Left lobe of liver (tissue), 2 donors: ENCODE results near the gene DYNLRB1. TPM values are rescaled to one million over a fixed set of nuclear protein-coding genes. Genes with fewer than 3 reads are reported as not detected.

ENCODE experiments used
- ATAC-seq: fragments of 200-7000 bp; cut with Tn5 transposase; one replicate; pipeline ENCODE4 v1.9.1; 2020; ENCODE audit warnings: mild to moderate bottlenecking, moderate library complexity
- DNase-seq: peaks from one replicate; pipeline ENCODE4 v3.0.0-alpha.2; 2020; ENCODE audit warnings: low spot score
- total RNA-seq: library from RNA; stranded (reverse); gene quantifications from one replicate; pipeline ENCODE4 v1.2.1, GENCODE V29; 2021
- donor health status: DM: no; HTN: no; CAD: no; lungs with moderate emphysema.
- donor health status: DM: no; HTN: yes; CAD: no.

DYNLRB1 gene
- total RNA-seq, 1 donor from 2014 or later, result 34.6 TPM

DNA sequence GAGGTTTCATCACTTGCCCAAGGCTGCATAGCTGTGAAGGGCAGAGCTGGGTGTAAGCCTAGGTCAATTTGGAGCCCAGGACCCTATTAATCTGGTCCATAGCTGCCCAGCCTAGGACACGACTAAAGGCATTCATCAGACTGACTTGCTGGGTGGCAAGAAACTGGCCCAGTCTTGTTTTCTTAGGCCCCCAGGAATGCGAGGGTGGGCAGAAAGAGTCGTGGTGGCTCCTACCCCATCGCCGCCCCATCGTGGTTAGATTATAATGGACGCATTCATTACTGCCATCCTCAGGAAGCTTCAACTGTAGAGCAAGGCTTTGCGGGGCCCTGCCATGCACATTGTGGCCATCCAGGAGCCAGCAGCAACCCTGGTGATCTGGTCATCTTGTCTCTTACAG is 16.1 kb downstream of the DYNLRB1 start:
- DNase-seq, result peak; percentile 35

DNA sequence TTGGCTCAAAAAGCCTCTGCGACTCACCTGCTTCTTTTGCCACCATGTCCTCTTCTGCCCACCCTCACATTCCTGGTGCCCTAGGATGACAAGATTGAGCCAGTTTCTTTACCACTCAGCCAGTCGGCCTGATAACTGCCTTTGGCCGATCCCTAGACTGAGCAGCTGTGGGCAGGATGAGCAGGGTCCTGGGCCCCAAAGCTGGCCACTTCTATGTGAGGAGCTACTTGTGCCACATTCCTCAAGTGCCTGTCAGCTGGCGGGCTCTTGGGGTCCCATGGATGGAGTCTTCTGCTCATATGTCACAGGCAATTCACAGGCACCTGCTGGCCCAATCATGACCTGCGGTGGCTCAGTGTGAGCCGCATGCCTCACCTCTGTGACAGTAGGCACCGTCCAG is 16.5 kb downstream of the DYNLRB1 start:
- DNase-seq (no peak), ATAC-seq (no peak)

More for the DNA sequence above, 16.1 kb downstream of the DYNLRB1 start:
- ATAC-seq, result no peak

- no peak for DNase-seq
- ATAC-seq, result no peak
Observed at GRCh38 chr20:34534391-34535165, 18.4 kb downstream of the DYNLRB1 start.

- no peak for ATAC-seq
- DNase-seq, result no peak
Observed at GRCh38 chr20:34535301-34535840, 19.1 kb downstream of the DYNLRB1 start.

- DNase-seq (no peak), ATAC-seq (no peak)
Observed at GRCh38 chr20:34535857-34536256, 19.6 kb downstream of the DYNLRB1 start.

- ATAC-seq, result peak; percentile 53
- peak; percentile 60 for DNase-seq
Observed at GRCh38 chr20:34536798-34537394, 20.7 kb downstream of the DYNLRB1 start.

- ATAC-seq (no peak), DNase-seq (no peak)
Observed at GRCh38 chr20:34537651-34538050, 21.4 kb downstream of the DYNLRB1 start.

DNA sequence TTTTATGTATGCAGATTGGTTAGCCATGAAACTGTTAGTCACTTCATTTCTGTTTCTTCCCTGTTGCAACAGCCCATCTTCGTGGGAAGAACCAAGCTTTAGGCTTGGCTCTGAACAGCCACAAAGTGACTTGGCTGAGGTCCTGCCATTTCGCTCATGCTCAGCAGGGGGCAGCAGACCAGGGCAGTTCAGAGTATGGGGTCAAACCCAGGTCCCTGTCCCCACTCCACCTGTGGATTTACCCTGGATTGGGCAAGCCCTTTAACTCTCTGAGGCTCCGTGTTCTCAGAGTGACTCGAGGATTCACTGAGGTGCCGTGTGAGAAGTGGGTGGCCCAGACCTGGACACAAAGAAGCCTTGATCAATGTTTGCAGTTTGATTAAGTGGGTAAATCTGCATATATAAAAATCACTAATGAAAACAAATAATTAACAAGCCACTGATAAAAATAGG is 22.5 kb downstream of the DYNLRB1 start:
- peak; percentile 84 for DNase-seq
- peak; percentile 96 for ATAC-seq

DNA sequence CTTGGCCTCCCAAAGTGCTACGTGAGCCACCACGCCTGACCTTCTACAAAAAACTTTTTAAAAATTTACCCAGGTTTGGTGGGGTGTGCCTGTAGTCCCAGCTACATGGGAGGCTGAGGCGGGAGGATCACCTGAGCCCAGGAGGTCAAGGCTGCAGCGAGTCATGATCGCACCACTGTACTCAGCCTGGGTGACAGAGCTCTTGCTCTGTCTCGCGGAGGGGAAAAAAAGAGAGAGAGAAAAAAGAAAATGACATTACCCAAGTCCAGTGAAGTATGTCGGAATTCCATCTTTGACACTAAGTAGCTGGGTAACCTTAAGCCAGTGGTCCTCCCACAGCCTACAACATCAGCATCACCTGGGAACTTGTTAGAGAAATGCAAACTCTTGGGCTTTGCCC is 23.5 kb downstream of the DYNLRB1 start:
- no peak for ATAC-seq
- DNase-seq, result no peak

- no peak for ATAC-seq
- no peak for DNase-seq
Observed at GRCh38 chr20:34540596-34541263, 24.5 kb downstream of the DYNLRB1 start.

DNA sequence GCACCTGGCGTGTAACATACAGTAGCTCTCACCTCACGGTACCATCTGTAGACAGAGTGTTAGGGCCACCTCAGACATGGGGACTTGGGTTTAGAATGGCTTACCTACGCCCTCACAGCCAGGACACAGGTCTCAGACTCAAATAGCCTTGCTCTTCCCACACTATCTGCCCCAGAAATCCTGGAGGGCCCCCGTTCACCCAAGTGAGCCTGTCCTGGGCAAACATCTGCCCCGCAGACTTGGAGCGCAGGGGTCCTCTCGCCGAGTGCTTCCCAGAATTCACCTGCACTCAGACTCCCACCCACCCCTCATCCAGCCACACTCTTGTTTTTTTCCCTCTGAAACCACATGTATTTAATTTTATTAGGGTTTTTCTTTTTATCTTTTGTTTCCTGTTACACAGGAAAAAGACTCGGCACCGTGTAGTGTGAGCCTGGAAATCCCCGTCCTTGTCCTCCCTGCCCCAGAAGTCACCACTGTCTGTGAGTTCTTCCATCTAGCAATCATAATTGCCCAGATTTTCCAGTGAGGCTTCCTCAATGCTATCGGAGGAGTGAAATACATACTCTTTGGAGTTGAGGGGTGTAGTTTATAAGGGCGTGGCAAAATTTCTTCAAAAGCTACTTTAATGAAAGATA is 25.2 kb downstream of the DYNLRB1 start:
- no peak for ATAC-seq
- DNase-seq, result no peak

DNA sequence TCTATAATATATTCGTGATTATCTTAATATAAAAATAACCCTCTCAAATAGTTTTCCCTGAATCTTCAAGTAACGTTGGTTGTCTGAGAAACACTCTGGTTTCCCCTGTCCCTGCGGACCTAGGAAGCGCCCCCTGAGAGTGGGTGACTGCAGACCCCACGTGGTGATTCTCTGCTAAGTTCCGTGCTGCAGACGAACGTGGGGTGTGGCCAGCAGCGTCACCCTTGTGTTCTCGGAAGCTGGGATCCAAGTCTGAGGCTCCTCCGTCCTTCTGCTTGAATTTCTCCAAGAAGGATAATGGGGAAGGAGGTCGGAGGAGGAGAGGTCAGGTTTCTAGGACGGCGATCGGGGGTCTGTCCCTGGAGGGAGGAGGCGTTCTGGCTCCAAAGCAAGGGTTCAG is 25.7 kb downstream of the DYNLRB1 start:
- DNase-seq, result no peak
- no peak for ATAC-seq

- DNase-seq (no peak), ATAC-seq (no peak)
Observed at GRCh38 chr20:34542439-34542838, 26.2 kb downstream of the DYNLRB1 start.

DNA sequence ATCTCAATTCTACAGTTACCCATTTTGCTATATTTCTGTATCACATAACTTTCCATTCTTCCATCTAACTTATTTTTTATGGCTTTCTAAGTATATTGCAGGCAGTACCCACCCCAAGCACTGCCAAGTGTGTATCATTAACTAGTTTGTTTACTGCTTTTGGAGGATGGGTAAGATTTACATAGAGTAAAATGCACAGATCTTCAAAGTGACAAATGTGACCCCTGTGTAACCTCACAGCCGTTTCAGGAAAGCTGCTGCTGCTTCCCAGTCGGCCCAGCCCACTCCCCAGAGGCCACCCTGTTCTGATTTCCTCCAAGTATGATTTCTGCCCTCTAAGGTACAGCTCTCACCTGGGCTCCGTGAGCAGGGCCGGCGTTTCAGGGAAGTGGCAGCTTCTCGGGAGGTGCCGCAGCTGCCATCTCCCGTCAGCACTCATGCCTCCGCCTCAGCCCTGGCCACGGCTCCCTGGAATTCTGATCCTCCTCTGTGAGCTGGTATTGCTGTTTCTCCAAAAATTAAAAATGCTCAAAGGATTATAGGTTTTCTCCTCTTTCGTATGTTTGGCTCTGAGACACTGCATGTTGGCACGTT is 27.3 kb downstream of the DYNLRB1 start:
- no peak for DNase-seq
- no peak for ATAC-seq

- DNase-seq, result no peak
- ATAC-seq, result no peak
Observed at GRCh38 chr20:34544109-34544796, 28.0 kb downstream of the DYNLRB1 start.

DNA sequence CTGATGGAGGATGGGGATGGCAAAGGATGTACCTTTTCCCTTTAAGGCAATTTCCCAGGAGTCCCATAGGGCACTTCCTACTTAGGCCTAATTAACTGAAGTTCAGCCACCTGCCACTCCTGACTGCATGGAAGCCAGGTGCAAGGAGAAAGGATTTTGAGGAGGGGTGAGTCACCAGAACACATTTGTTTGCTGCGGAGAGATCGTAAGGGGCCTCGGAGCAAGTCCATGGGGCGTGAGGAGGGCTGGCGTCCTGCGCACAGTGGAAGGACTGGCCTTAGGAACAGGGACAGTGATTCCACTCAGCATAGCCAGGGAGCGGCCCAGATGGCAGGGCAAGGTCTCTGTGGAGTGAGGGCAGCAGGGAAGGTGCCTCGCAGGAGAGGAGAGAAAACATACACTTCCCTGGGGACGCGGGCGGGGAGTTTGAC is 30.5 kb downstream of the DYNLRB1 start:
- no peak for DNase-seq
- no peak for ATAC-seq

DNA sequence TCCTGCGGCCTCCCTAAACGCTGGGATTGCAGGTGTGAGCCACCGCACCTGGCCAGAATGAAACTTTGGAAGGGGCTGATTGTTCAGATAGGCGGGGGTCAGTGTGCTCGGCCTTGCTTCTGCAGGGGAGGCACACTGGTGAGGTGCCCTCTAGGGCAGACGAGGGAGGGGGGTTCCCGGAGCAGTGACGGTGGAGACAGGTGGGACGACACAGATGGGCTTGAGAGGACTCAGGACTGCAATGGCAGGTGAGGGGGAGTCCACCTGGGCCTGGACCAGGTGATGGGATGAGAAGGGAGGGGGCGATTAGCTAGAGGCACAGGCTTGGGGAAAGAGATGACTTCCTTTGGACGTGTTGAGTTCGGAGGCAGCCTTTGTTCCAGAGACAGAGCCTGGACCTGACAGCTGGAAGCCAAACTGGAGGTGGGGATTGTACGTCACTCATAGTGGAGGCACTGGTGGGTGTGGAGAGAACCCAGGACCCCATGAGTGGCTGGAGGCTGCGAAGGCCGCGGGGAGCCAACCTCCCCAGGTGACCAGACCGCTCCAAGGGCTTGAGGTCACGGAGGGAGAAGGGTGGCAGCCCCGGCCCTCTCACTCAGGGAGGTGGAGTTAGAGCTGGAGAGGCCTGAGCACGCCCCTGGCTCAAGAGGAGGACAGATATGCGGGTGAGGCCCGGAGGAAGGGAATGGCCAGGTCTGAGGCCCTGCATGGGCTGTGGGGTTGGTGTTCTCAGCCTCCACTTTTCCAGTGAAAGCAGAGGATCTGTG is 31.8 kb downstream of the DYNLRB1 start:
- DNase-seq, result no peak
- no peak for ATAC-seq

DNA sequence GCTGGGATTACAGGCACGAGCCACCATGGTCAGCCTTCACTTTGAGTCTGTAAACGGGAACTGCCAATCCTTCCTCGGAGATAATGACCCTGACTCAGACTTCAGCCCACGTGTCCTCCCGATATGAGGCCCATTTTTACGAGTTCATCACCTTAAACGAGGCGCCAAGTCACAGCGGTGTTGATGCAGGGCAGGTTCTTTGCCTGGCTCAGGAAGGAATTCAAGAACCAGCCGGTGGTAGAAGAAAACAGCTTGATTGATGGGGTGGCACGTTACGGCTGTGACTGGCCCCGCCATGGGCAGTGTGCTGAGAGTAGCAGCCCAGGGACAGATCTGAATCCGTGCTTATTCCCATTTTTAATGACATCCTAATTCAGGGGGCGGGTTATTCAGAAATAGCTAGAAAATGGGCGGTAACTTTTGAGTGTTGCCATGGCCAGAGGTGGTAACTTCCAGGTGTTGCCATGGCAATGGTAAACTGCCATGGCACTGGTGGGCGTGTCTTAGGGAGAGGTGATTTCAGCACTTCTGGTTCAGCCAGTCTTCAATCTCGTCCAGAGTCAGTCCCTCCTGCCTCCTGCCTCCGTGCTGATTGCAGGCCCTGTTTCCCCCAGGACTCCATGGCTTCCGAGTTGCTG is 33.2 kb downstream of the DYNLRB1 start:
- no peak for DNase-seq
- ATAC-seq, result no peak

DNA sequence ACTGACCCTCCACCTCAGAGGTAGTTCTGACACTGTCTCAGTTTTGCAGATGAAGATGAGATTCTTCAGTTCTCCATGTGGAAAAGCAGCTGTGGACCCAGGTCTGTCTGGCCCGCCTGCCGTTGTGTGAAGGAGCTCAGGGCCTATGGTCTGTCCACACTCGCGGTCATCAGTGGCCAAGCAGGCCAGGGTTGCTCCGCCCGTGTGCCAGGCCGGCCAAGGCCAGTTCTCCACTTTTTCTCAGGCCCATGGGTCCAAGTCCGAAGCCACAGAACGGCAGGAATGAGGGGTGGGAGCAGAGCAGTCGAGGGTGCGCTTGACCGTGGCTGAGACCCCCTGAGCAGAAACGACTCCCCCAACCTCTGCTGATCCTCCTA is 33.7 kb downstream of the DYNLRB1 start:
- DNase-seq (no peak), ATAC-seq (no peak)
